MM.1S (cell line): ENCODE results near the gene ERG.

ENCODE experiments used
- DNase-seq: peaks from one replicate; pipeline ENCODE4 v3.0.0-alpha.2; 2015
- H2AFZ ChIP-seq: fragments of 300-600 bp; sonication (generic); 2 replicates; pipeline ENCODE4 v1.6.0; 2016; ENCODE audit warnings: antibody characterized with exemption, low read length
- H3F3A ChIP-seq: fragments of 300-600 bp; sonication (generic); 2 replicates; pipeline ENCODE4 v1.6.1; 2016; ENCODE audit warnings: mild to moderate bottlenecking, antibody characterized with exemption, low read length, moderate library complexity, mixed read lengths; ENCODE audit not compliant: insufficient read depth
- H3K27ac ChIP-seq: fragments of 300-600 bp; sonication (generic); 2 replicates; pipeline ENCODE4 v1.5.1; 2016; ENCODE audit warnings: mild to moderate bottlenecking, low read length
- H3K27me3 ChIP-seq: fragments of 300-600 bp; sonication (generic); replicated peaks from 2 replicates; pipeline ENCODE4 v1.6.0; 2016; ENCODE audit warnings: low read length; ENCODE audit not compliant: insufficient read depth
- H3K36me3 ChIP-seq: fragments of 300-600 bp; sonication (generic); replicated peaks from 2 replicates; pipeline ENCODE4 v1.6.1; 2016; ENCODE audit warnings: mild to moderate bottlenecking, low read length, mixed read lengths; ENCODE audit not compliant: insufficient read depth
- H3K4me1 ChIP-seq: fragments of 300-600 bp; sonication (generic); 2 replicates; pipeline ENCODE4 v1.6.1; 2016; ENCODE audit warnings: low read length, mixed read lengths
- H3K4me2 ChIP-seq: fragments of 300-600 bp; sonication (generic); 2 replicates; pipeline ENCODE4 v1.6.0; 2016; ENCODE audit warnings: low read depth, low read length
- H3K4me3 ChIP-seq: fragments of 300-600 bp; sonication (generic); 2 replicates; pipeline ENCODE4 v1.5.1; 2016; ENCODE audit warnings: low read length, mixed read lengths
- H3K79me2 ChIP-seq: fragments of 300-600 bp; sonication (generic); 2 replicates; pipeline ENCODE4 v1.6.1; 2016; ENCODE audit warnings: mixed run types, low read length, mixed read lengths
- H3K9ac ChIP-seq: fragments of 300-600 bp; sonication (generic); 2 replicates; pipeline ENCODE4 v1.6.1; 2016; ENCODE audit warnings: low read length, mixed read lengths
- H3K9me2 ChIP-seq: fragments of 300-600 bp; sonication (generic); replicated peaks from 2 replicates; pipeline ENCODE4 v1.6.1; 2016; ENCODE audit warnings: mild to moderate bottlenecking, low read length, mixed read lengths; ENCODE audit not compliant: insufficient read depth
- H3K9me3 ChIP-seq: fragments of 300-600 bp; sonication (generic); replicated peaks from 2 replicates; pipeline ENCODE4 v1.6.1; 2016; ENCODE audit warnings: mild to moderate bottlenecking, low read length, mixed read lengths; ENCODE audit not compliant: insufficient read depth
- H4K20me1 ChIP-seq: fragments of 300-600 bp; sonication (generic); 2 replicates; pipeline ENCODE4 v1.6.1; 2016; ENCODE audit warnings: mild to moderate bottlenecking, low read length, moderate library complexity, mixed read lengths; ENCODE audit not compliant: insufficient read depth
- CTCF ChIP-seq: fragments of 300-600 bp; sonication (generic); IDR thresholded peaks from 2 replicates; pipeline ENCODE4 v1.5.1; 2016; ENCODE audit warnings: antibody characterized with exemption, low read length, mixed read lengths
- EZH2 ChIP-seq: fragments of 300-600 bp; sonication (generic); optimal IDR thresholded peaks from 2 replicates; pipeline ENCODE3; 2017; ENCODE audit warnings: low read depth, mild to moderate bottlenecking, antibody characterized with exemption, low read length, mixed read lengths
- EZH2phosphoT487 ChIP-seq: fragments of 300-600 bp; sonication (generic); IDR thresholded peaks from 2 replicates; pipeline ENCODE4 v1.6.1; 2018; ENCODE audit warnings: antibody characterized with exemption, low read length

Gene ERG

GRCh38 chr21:38525454-38525853 is 27.2 kb upstream of the ERG start:
- no peaks in the 10 kb centered on the region for H3K36me3 ChIP-seq
- no peaks in the 10 kb centered on the region for H3K27me3 ChIP-seq
- TF ChIP-seq CTCF: no peak
- no peak for TF ChIP-seq EZH2
- no peak for TF ChIP-seq EZH2phosphoT487
- no peak overlapping the region for H3K27ac ChIP-seq
- no peak overlapping the region for H3K9ac ChIP-seq
- H4K20me1 ChIP-seq: no peaks in the 10 kb centered on the region
- H3K79me2 ChIP-seq: no peaks in the 10 kb centered on the region
- H3K4me1 ChIP-seq: no peaks in the 10 kb centered on the region
- DNase-seq: no peak
- no peak overlapping the region for H3K4me2 ChIP-seq
- no peak overlapping the region for H3K4me3 ChIP-seq
- H3F3A ChIP-seq: no peaks in the 10 kb centered on the region
- H2AFZ ChIP-seq: no peak overlapping the region
- H3K9me3 ChIP-seq: no peaks in the 10 kb centered on the region
- H3K9me2 ChIP-seq: no peaks in the 10 kb centered on the region

GRCh38 chr21:38524168-38525153 is 26.2 kb upstream of the ERG start:
- Histone ChIP-seq H3K27ac (no peak overlapping the region), H4K20me1 (no peaks in the 10 kb centered on the region), H3K4me3 (no peak overlapping the region), H3K9me3 (no peaks in the 10 kb centered on the region), H2AFZ (no peak overlapping the region), H3K9me2 (no peaks in the 10 kb centered on the region), H3F3A (no peaks in the 10 kb centered on the region), H3K27me3 (no peaks in the 10 kb centered on the region), H3K79me2 (no peaks in the 10 kb centered on the region), H3K9ac (no peak overlapping the region), H3K4me1 (no peaks in the 10 kb centered on the region), H3K36me3 (no peaks in the 10 kb centered on the region), H3K4me2 (no peak overlapping the region)
- DNase-seq: no peak
- no peak for TF ChIP-seq EZH2phosphoT487

GRCh38 chr21:38520511-38520910 is 22.2 kb upstream of the ERG start:
- TF ChIP-seq EZH2phosphoT487: no peak
- no peak for TF ChIP-seq CTCF
- no peak for TF ChIP-seq EZH2
- Histone ChIP-seq H3K4me2 (no peak overlapping the region), H2AFZ (no peak overlapping the region), H3K4me1 (no peaks in the 10 kb centered on the region), H3K27me3 (no peaks in the 10 kb centered on the region), H3K9ac (no peak overlapping the region), H3K9me2 (no peaks in the 10 kb centered on the region), H4K20me1 (no peaks in the 10 kb centered on the region), H3K9me3 (no peaks in the 10 kb centered on the region), H3K27ac (no peak overlapping the region), H3K79me2 (no peaks in the 10 kb centered on the region), H3F3A (no peaks in the 10 kb centered on the region), H3K4me3 (no peak overlapping the region), H3K36me3 (no peaks in the 10 kb centered on the region)
- no peak for DNase-seq
